Astrocyte (in vitro differentiated cells and primary cell): Measurements from ENCODE around the gene TBCEL. TPM values are rescaled to one million over a fixed set of nuclear protein-coding genes. Genes with fewer than 3 reads are reported as not detected.

ENCODE experiments used
- DNase-seq: peaks from one replicate; pipeline ENCODE4 v3.0.0-alpha.2; 2010; ENCODE audit warnings: low read depth
- FAIRE-seq: peaks from 2 replicates; lab custom pipeline; 2011; peaks lifted over from hg19 to GRCh38; lab: Jason Lieb, UNC
- H2AFZ ChIP-seq: 2 replicates; pipeline ENCODE4 v1.6.0; 2012; ENCODE audit warnings: low read depth, low read length, inconsistent platforms
- H3K27ac ChIP-seq: 2 replicates; pipeline ENCODE4 v1.5.1; 2011; ENCODE audit warnings: low read depth, low read length, inconsistent platforms
- H3K27me3 ChIP-seq: 2 replicates; pipeline ENCODE4 v1.6.0; 2011; ENCODE audit warnings: low read length, inconsistent platforms; ENCODE audit not compliant: insufficient read depth
- H3K36me3 ChIP-seq: 2 replicates; pipeline ENCODE4 v1.5.1; 2011; ENCODE audit warnings: low read length, inconsistent platforms; ENCODE audit not compliant: insufficient read depth
- H3K4me1 ChIP-seq: 2 replicates; pipeline ENCODE4 v1.5.1; 2011; ENCODE audit warnings: low read length, inconsistent platforms; ENCODE audit not compliant: insufficient read depth
- H3K4me2 ChIP-seq: 2 replicates; pipeline ENCODE4 v1.6.0; 2012; ENCODE audit warnings: low read length, inconsistent platforms
- H3K4me3 ChIP-seq: 2 replicates; pipeline ENCODE4 v1.5.1; 2011; ENCODE audit warnings: low read depth, mild to moderate bottlenecking, low read length, inconsistent platforms; ENCODE audit not compliant: insufficient read depth
- H3K79me2 ChIP-seq: 2 replicates; pipeline ENCODE4 v1.6.0; 2012; ENCODE audit warnings: mild to moderate bottlenecking, low read length, inconsistent platforms; ENCODE audit not compliant: insufficient read depth
- H3K9ac ChIP-seq: 2 replicates; pipeline ENCODE4 v1.6.0; 2012; ENCODE audit warnings: mild to moderate bottlenecking, low read length, inconsistent platforms
- H3K9me3 ChIP-seq: 2 replicates; pipeline ENCODE4 v1.5.1; 2012; ENCODE audit warnings: low read depth, mild to moderate bottlenecking, low read length, inconsistent platforms; ENCODE audit not compliant: insufficient read depth
- H4K20me1 ChIP-seq: 2 replicates; pipeline ENCODE4 v1.6.0; 2012; ENCODE audit warnings: low read length, inconsistent platforms; ENCODE audit not compliant: insufficient read depth
- H3K27ac Mint-ChIP-seq: one replicate; pipeline ENCODE4 v1.8.0; 2021; ENCODE audit warnings: mild to moderate bottlenecking, mixed read lengths; ENCODE audit not compliant: unreplicated experiment
- H3K27me3 Mint-ChIP-seq: one replicate; pipeline ENCODE4 v1.8.0; 2021; ENCODE audit warnings: low read depth, mixed read lengths; ENCODE audit not compliant: unreplicated experiment
- H3K36me3 Mint-ChIP-seq: one replicate; pipeline ENCODE4 v1.8.0; 2021; ENCODE audit warnings: low read depth, mixed read lengths; ENCODE audit not compliant: unreplicated experiment
- H3K4me1 Mint-ChIP-seq: one replicate; pipeline ENCODE4 v1.8.0; 2021; ENCODE audit warnings: low read depth, mixed read lengths; ENCODE audit not compliant: unreplicated experiment
- H3K4me3 Mint-ChIP-seq: one replicate; pipeline ENCODE4 v1.8.0; 2021; ENCODE audit warnings: mild to moderate bottlenecking, moderate library complexity, mixed read lengths; ENCODE audit not compliant: unreplicated experiment
- H3K9me3 Mint-ChIP-seq: one replicate; pipeline ENCODE4 v1.8.0; 2021; ENCODE audit warnings: mild to moderate bottlenecking, mixed read lengths; ENCODE audit not compliant: unreplicated experiment
- CTCF ChIP-seq: IDR thresholded peaks from 2 replicates; pipeline ENCODE4 v1.5.1; 2011; ENCODE audit warnings: low read depth, mild to moderate bottlenecking, inconsistent platforms, low read length, moderate library complexity; ENCODE audit not compliant: insufficient read depth
- EZH2 ChIP-seq: IDR thresholded peaks from 2 replicates; pipeline ENCODE4 v1.6.1; 2012; ENCODE audit warnings: mild to moderate bottlenecking, low read length, inconsistent platforms; ENCODE audit not compliant: insufficient read depth
- total RNA-seq: library from RNA; stranded (reverse); gene quantifications from 2 replicates; pipeline ENCODE4 v1.2.1, GENCODE V29; 2021

The TBCEL gene
- total RNA-seq, 1 donor from 2014 or later = 25.9 TPM

GRCh38 chr11:121109471-121109870 lies 85.6 kb downstream of the TBCEL start:
- H3K27me3 ChIP-seq = peaks cover 6% of the 10 kb centered on the region
- H3K4me2 ChIP-seq = no peak overlapping the region
- H3K9me3 Mint-ChIP-seq = no peaks in the 10 kb centered on the region
- no peak overlapping the region for H3K4me3 ChIP-seq
- no peaks in the 10 kb centered on the region for H3K36me3 Mint-ChIP-seq
- no peak for DNase-seq
- no peaks in the 10 kb centered on the region for H3K79me2 ChIP-seq
- H3K4me3 Mint-ChIP-seq = no peak overlapping the region
- TF ChIP-seq CTCF (no peak), EZH2 (no peak)
- no peaks in the 10 kb centered on the region for H3K9me3 ChIP-seq
- no peaks in the 10 kb centered on the region for H3K4me1 ChIP-seq
- no peak overlapping the region for H2AFZ ChIP-seq
- peaks cover 21% of the 10 kb centered on the region for H3K27me3 Mint-ChIP-seq
- H3K36me3 ChIP-seq = no peaks in the 10 kb centered on the region
- no peak overlapping the region for H3K27ac Mint-ChIP-seq
- H3K9ac ChIP-seq = no peak overlapping the region
- peaks cover 7% of the 10 kb centered on the region for H3K4me1 Mint-ChIP-seq
- FAIRE-seq = no peak
- no peaks in the 10 kb centered on the region for H4K20me1 ChIP-seq
- H3K27ac ChIP-seq = no peak overlapping the region

- no peak overlapping the region for H3K4me2 ChIP-seq
- no peaks in the 10 kb centered on the region for H3K36me3 ChIP-seq
- no peak overlapping the region for H2AFZ ChIP-seq
- H3K4me3 ChIP-seq = no peak overlapping the region
- no peak overlapping the region for H3K4me3 Mint-ChIP-seq
- DNase-seq = no peak
- no peaks in the 10 kb centered on the region for H3K79me2 ChIP-seq
- no peaks in the 10 kb centered on the region for H3K4me1 ChIP-seq
- no peaks in the 10 kb centered on the region for H3K9me3 ChIP-seq
- no peak overlapping the region for H3K9ac ChIP-seq
- no peak overlapping the region for H3K27ac Mint-ChIP-seq
- FAIRE-seq = no peak
- H3K27me3 ChIP-seq = peaks cover 6% of the 10 kb centered on the region
- H3K4me1 Mint-ChIP-seq = peaks cover 7% of the 10 kb centered on the region
- no peaks in the 10 kb centered on the region for H3K36me3 Mint-ChIP-seq
- H3K27ac ChIP-seq = no peak overlapping the region
- peaks cover 21% of the 10 kb centered on the region for H3K27me3 Mint-ChIP-seq
- H3K9me3 Mint-ChIP-seq = no peaks in the 10 kb centered on the region
- TF ChIP-seq CTCF (no peak), EZH2 (no peak)
- no peaks in the 10 kb centered on the region for H4K20me1 ChIP-seq
Measured at GRCh38 chr11:121109916-121110586, 86.1 kb downstream of the TBCEL start.
